ENCODE data around the gene SPATS1.
A peak's percentile ranks its signal among the peaks of the same experiment; 100 is the strongest.

SPATS1 gene

GRCh38 chr6:44386364-44386928, 44.0 kb downstream of the SPATS1 start:
- Histone ChIP-seq H3K36me3 (peaks cover 22% of the 10 kb centered on the region), H3K9ac (peak overlapping the region; percentile 95; the same call in 1 of the 2 replicates), H3K27ac (peak overlapping the region; percentile 96; the same call in 1 of the 2 replicates), H3K4me1 (peaks cover 32% of the 10 kb centered on the region), H3K4me2 (peak overlapping the region; percentile 91), H4K20me1 (peaks cover 30% of the 10 kb centered on the region), H3K27me3 (no peaks in the 10 kb centered on the region), H3K4me3 (peak overlapping the region; percentile 86), H3K9me3 (no peaks in the 10 kb centered on the region)
- no peak for TF ChIP-seq Cebpa-rat (IDR thresholded peaks at IDR 0.05)

GRCh38 chr6:44386929-44387345, 44.5 kb downstream of the SPATS1 start:
- Histone ChIP-seq H3K27ac (peak overlapping the region; percentile 96), H3K4me3 (peak overlapping the region; percentile 86)
- no peak for TF ChIP-seq Cebpa-rat (IDR thresholded peaks at IDR 0.05)

GRCh38 chr6:44387346-44388134, 45.1 kb downstream of the SPATS1 start, which contains the start of gene CDC5L:
CDC5L (plus strand) TSS chr6:44387706; CDS start chr6:44387824, 118 bp downstream.
- H3K36me3 ChIP-seq, result peaks cover 33% of the 10 kb centered on the region
- H3K9ac ChIP-seq, result peak within 1 kb of the TSS; percentile 95
- peak within 1 kb of the TSS; percentile 98 for H3K4me2 ChIP-seq
- H3K4me3 ChIP-seq, result peak within 1 kb of the TSS; percentile 86
- no peak for TF ChIP-seq Cebpa-rat (IDR thresholded peaks at IDR 0.05)
- H3K27me3 ChIP-seq, result no peaks in the 10 kb centered on the region
- H4K20me1 ChIP-seq, result peaks cover 39% of the 10 kb centered on the region
- H3K9me3 ChIP-seq, result no peaks in the 10 kb centered on the region
- peaks cover 32% of the 10 kb centered on the region for H3K4me1 ChIP-seq
- peak within 1 kb of the TSS; percentile 96 for H3K27ac ChIP-seq

More at GRCh38 chr6:44386929-44387345, 44.5 kb downstream of the SPATS1 start:
- Histone ChIP-seq H3K27me3 (no peaks in the 10 kb centered on the region), H3K9me3 (no peaks in the 10 kb centered on the region), H3K9ac (peak overlapping the region; percentile 95), H3K4me1 (peaks cover 32% of the 10 kb centered on the region), H3K4me2 (peak overlapping the region; percentile 91), H4K20me1 (peaks cover 35% of the 10 kb centered on the region), H3K36me3 (peaks cover 27% of the 10 kb centered on the region)

- no peaks in the 10 kb centered on the region for H3K27me3 ChIP-seq
- peak overlapping the region; percentile 86 for H3K4me3 ChIP-seq
- peak overlapping the region; percentile 52; the same call in 1 of the 2 replicates for H3K27ac ChIP-seq
- TF ChIP-seq Cebpa-rat (IDR thresholded peaks at IDR 0.05), result no peak
- peak overlapping the region; percentile 95 for H3K9ac ChIP-seq
- peak overlapping the region; percentile 98 for H3K4me2 ChIP-seq
- peaks cover 40% of the 10 kb centered on the region for H4K20me1 ChIP-seq
- H3K9me3 ChIP-seq, result no peaks in the 10 kb centered on the region
- peaks cover 39% of the 10 kb centered on the region for H3K36me3 ChIP-seq
- H3K4me1 ChIP-seq, result peaks cover 32% of the 10 kb centered on the region
Observed at GRCh38 chr6:44388135-44388487, 45.7 kb downstream of the SPATS1 start.

GRCh38 chr6:44388887-44389286, 46.4 kb downstream of the SPATS1 start:
- no peak overlapping the region for H3K27ac ChIP-seq
- H3K9me3 ChIP-seq, result no peaks in the 10 kb centered on the region
- H3K4me2 ChIP-seq, result peak overlapping the region; percentile 98
- peaks cover 45% of the 10 kb centered on the region for H4K20me1 ChIP-seq
- peak overlapping the region; percentile 95; the same call in 1 of the 2 replicates for H3K9ac ChIP-seq
- H3K4me3 ChIP-seq, result peak overlapping the region; percentile 86
- TF ChIP-seq Cebpa-rat (IDR thresholded peaks at IDR 0.05), result no peak
- peaks cover 32% of the 10 kb centered on the region for H3K4me1 ChIP-seq
- peaks cover 47% of the 10 kb centered on the region for H3K36me3 ChIP-seq
- no peaks in the 10 kb centered on the region for H3K27me3 ChIP-seq

- no peak overlapping the region for H3K27ac ChIP-seq
- no peak overlapping the region for H3K4me3 ChIP-seq
- H3K9ac ChIP-seq, result no peak overlapping the region
- H3K9me3 ChIP-seq, result no peaks in the 10 kb centered on the region
- peaks cover 60% of the 10 kb centered on the region for H3K36me3 ChIP-seq
- no peaks in the 10 kb centered on the region for H3K27me3 ChIP-seq
- no peak overlapping the region; the same call in none of the 2 replicates for H3K4me2 ChIP-seq
- H3K4me1 ChIP-seq, result peaks cover 32% of the 10 kb centered on the region
- no peak for TF ChIP-seq Cebpa-rat (IDR thresholded peaks at IDR 0.05)
- peaks cover 59% of the 10 kb centered on the region for H4K20me1 ChIP-seq
Observed at GRCh38 chr6:44390158-44390683, 47.8 kb downstream of the SPATS1 start.

Measured in BLaER1 (cell line).